NOMO-1 treated with DMSO at 0.1 percent for 48 hours (cell line): ENCODE measurements around the gene TBXAS1.
"Not testable (repeated sequence)": the region's sequence is repeated elsewhere in the genome, so short reads cannot be mapped to it uniquely, and the experiment has no call there.

Experiments used
- DNase-seq: peaks from one replicate; lab custom pipeline; 2025; ENCODE audit not compliant: unreplicated experiment; lab: John Stamatoyannopoulos, UW

The TBXAS1 gene

GRCh38 chr7:139913021-139913844 is 84.2 kb downstream of the TBXAS1 start:
- no peak for DNase-seq

GRCh38 chr7:139913845-139914135 is 84.7 kb downstream of the TBXAS1 start:
- DNase-seq: no peak

DNA sequence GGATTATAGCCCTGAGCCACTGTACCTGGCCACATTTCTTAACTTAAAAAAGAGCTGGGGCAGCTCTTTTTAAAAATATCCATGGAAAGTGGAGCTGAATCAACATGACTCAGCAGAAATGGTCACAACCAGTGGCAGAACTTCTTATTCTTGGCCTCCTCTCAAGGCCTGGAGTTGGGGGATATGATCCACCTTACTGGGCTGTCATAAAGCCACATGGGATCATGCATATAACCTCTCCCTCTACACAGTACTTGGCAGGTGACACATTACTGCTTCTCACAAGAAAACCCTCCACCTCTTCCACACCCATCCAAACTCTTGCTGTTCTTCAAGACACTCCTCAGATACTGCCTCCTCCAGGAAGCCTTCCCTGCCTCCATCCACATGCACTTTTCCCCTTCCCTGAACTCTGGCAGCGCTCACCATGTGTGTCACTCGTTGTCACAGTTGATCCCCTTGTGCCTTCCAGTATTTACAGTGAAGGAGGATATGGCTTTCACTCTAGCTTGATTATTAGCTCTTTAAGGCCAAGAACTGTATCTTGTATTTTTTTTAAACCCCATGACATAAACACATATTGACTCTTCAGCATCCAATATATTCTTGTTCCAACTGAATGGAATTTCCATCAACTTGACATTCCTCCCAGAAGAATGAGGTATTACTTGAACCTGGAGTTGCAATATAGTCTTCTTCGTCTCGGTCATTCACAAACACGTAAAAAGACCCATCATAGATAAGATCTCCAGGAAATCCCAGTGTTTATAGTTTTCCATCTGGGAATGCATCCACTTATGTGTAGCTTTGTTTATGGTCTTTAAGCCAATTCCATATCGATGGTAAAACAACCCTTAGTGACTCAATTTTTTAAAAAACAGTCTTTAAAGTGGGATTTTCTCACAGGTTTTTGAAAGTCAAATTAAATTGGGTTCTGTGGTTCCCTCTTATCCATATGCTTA is 85.5 kb downstream of the TBXAS1 start:
- DNase-seq: no peak

- DNase-seq: no peak
Measured at GRCh38 chr7:139915268-139915863, 86.3 kb downstream of the TBXAS1 start.

GRCh38 chr7:139915864-139916716 is 87.0 kb downstream of the TBXAS1 start:
- DNase-seq: peak; percentile 75

DNA sequence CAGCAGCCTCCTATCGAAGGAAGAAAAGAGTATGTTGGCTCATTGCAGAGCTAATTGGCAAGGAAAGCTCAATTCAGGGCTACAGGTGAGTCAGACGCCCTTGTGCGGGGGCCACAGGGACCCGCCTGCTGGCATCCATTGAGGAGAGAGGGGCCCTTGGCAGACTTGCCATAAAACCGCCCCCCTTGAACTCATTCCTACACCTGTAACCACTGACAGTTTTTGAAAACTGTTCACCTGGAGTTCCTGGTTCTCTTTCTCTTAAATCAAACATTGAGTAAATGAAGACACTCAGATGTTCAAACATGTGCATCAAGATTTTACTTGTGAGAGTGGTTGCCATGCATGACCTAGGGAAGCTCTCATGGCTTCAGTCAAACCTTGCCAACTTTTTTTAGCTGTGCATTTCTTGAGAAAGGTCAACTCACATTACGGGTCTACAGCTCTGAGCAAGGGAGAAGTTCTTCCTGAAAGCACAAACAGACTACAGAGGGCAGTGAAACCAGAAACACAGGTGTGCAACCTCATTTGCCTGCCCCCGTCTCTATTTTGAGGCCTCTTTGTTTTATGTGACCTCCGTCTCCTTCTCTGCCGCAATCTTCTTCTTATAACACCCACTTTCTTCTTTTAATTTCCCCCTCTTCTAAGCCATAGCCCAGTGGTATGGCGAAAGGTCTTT is 87.8 kb downstream of the TBXAS1 start:
- DNase-seq: no peak

GRCh38 chr7:139917851-139918250 is 88.8 kb downstream of the TBXAS1 start:
- no peak for DNase-seq

- no peak for DNase-seq
Measured at GRCh38 chr7:139918480-139918879, 89.4 kb downstream of the TBXAS1 start.

DNA sequence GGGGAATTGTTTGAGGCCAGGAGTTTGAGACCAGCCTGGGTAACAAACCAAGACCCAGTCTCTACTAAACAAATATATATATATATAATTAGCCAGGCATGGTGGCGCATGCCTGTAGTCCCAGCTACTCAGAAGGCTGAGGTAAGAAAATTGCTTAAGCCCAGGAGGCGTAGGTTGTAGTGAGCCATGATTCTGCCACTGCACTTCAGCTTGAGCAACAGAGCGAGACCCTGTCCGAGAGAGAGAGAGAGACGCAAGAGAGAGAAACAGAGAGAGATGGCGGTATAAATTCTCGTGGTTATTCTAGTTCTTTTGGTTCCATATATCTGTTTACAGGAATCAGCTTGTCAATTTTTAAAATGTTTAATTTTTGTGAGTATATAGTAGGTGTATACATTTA is 94.0 kb downstream of the TBXAS1 start:
- no peak for DNase-seq

DNA sequence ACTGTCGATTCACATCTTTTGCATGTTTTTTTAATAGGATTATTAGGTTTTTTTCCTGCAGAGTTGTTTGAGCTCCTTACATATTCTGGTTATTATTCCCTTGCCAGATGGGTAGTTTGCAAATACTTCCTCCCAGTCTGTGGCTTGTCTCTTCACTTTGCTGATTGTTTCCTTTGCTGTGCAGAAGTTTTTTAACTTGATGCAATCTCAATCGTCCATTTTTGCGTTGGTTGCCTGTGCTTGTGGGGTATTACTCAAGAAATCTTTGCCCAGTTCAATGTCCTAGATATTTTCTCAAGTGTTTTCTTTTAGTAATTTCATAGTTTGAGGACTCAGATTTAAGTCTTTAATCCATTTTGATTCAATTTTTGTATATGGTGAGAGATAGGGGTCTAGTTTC is 95.4 kb downstream of the TBXAS1 start:
- no peak for DNase-seq

- DNase-seq: not testable (repeated sequence)
Measured at GRCh38 chr7:139929221-139929620, 100.2 kb downstream of the TBXAS1 start.

GRCh38 chr7:139930286-139930965 is 101.4 kb downstream of the TBXAS1 start:
- no peak for DNase-seq

DNA sequence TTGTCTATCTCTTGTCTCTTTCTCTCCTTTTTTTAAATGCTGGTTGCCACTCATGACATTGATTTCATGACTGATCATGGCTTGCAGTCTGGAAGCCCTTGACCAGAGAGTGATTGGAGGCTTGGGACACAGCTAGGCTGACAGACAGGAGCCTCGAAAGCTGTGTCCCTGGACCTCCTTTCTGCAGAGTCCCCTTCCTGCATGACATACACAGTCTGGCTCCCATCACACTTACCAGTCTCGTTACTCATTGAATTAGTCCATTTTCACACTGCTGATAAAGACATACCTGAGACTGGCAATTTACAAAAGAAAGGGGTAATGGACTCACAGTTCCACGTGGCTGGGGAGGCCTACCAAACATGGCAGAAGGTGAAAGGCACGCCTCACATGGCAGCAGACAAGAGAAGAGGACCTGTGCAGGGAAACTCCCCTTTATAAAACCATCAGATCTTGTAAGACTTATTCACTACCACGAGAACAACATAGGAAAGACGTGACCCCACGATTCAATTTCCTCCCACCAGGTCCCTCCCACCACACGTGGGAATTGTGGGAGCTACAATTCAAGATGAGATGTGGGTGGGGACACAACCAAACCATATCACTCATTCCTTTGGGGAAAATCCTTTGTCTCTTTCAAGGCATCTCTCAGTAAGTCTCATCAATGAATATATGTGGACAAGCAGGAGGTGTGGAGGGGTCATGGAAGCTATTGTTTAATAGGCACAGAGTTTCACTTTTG is 102.3 kb downstream of the TBXAS1 start:
- no peak for DNase-seq

DNA sequence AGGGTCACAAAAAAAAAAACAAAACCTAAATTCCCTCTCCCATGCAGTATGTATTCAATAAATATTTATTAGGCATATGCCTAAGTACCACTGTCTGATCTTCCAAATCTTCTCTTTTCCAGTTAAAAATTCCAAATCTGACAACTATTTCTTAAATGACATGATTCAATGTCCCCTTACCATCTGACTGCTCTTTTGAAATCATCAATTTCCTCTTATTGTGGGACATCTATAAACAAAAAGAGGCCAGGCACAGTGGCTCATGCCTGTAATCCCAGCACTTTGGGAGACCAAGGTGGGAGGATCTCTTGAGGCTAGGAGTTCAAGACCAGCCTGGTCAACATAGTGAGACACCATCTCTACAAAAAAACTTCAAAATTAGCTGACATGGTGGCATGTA is 103.5 kb downstream of the TBXAS1 start:
- no peak for DNase-seq

DNA sequence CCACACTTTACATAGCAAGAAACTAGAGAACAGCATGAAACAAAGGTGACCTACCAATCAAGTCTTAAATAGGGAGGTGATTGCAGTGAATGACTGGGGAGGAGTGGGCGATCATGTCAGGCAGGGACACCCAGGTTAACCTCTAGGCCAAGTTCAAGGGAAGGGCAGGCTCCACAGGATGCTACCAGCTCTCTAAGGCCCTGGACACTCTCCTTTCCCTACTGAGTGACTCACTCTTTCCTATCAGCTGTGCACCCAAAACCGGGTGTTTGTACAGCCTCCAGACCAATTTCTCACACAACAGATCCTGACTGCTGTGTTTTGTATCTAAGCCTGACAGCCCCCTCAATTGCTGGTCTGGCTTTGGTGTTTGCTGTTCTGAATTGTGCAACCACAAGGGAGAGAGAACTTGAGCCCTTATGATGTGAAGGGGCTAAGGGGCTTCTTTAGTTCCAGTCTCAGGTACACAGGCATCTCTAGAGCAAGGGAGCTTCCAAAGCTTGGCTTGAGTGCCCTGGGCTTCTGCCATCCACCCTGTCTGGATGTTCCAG is 107.8 kb downstream of the TBXAS1 start:
- DNase-seq: no peak

DNA sequence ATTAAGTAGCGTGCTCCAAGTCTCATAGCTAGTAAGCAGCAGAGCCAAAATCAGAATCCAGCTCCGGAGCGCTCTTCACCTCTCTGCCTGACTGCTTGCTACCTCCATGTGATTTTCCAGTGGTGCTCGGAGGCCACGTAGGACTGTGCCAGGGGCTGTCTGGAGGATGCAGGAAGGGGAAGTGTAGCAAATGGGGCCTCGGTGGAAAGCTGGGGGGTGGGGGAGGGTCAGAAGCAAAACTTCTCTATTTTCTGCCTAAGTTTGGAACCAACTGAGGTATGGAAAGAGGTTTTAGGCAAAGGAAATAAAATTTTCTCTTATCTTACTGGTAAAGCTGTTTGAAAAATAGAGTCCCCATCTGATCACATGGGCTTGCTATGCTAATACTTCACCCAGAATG is 108.7 kb downstream of the TBXAS1 start:
- DNase-seq: peak; percentile 35

- DNase-seq: no peak
Measured at GRCh38 chr7:139940866-139941265, 111.8 kb downstream of the TBXAS1 start.

- DNase-seq: no peak
Measured at GRCh38 chr7:139941421-139941820, 112.4 kb downstream of the TBXAS1 start.

DNA sequence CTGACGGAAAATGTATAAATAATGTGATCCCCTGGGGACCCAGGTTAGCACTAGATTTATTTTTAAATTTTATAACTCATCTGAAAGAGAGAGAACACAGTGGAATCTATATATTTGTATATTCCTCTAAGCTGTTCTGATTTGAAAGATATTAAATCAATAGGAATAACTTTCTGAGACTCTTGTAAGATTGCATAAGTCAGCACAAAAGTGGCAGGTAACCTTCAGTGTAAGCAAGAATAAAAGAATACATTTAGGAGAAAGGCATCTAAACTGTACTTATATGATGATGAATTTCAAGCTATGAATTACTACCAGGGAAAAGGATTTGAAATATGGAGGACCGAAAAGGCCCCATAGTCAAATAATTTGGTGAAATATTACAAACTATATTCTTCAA is 112.8 kb downstream of the TBXAS1 start:
- DNase-seq: no peak
